Activated T-cell treated with anti-CD3 and anti-CD28 coated beads, Interleukin-2, amount 50 U/mL, for 1 hour (primary cell): Measurements from ENCODE around the gene TSPAN17.
"Not testable (repeated sequence)": the region's sequence is repeated elsewhere in the genome, so short reads cannot be mapped to it uniquely, and the experiment has no call there.

Source experiments
- DNase-seq: peaks from one replicate; pipeline ENCODE4 v3.0.0-alpha.2; 2020

TSPAN17 gene, protein sequence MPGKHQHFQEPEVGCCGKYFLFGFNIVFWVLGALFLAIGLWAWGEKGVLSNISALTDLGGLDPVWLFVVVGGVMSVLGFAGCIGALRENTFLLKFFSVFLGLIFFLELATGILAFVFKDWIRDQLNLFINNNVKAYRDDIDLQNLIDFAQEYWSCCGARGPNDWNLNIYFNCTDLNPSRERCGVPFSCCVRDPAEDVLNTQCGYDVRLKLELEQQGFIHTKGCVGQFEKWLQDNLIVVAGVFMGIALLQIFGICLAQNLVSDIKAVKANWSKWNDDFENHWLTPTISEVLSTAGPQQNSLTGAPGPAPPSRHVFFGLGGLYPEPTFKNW

DNA sequence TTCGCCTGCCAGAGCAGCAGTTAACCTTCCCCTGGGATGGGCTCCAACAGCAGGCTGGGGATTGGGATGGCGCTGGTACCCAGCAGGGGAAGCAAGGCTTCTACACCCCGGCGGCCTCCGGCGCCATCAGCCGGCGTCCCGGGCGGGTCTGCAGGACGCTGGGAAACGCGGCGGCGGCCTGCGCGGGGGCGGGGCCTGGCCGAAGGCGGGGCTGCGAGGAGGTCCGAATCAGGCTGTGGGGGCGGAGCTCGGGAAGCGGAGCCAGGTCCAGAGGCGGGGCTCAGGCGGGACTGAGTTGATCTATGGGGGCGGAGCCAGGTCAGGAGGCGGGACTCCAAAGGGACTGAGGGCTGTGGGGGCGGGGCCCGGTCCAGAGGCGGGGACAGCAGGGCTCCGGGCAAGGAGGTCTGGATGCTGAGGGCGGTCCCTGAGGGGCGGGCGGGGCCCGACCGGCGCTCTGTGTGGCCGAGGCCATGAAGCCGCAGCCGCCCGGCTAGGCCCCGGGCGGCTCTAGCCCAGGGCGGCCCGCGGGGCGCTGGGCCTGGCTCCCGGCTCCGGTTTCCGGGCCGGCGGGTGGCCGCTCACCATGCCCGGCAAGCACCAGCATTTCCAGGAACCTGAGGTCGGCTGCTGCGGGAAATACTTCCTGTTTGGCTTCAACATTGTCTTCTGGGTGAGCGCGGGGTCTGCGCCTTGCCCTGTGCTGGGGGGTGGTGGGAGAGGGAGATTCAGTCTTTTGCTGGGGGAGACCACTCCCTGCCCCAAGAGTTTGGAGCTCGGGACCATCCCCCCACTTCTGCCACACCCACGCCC, at the start of gene TSPAN17:
TSS of gene TSPAN17 (plus strand) at position 455 of the 813 bp plus-strand sequence. CDS start at position 587, 132 bp downstream.
- peak; percentile 99 for DNase-seq

DNA sequence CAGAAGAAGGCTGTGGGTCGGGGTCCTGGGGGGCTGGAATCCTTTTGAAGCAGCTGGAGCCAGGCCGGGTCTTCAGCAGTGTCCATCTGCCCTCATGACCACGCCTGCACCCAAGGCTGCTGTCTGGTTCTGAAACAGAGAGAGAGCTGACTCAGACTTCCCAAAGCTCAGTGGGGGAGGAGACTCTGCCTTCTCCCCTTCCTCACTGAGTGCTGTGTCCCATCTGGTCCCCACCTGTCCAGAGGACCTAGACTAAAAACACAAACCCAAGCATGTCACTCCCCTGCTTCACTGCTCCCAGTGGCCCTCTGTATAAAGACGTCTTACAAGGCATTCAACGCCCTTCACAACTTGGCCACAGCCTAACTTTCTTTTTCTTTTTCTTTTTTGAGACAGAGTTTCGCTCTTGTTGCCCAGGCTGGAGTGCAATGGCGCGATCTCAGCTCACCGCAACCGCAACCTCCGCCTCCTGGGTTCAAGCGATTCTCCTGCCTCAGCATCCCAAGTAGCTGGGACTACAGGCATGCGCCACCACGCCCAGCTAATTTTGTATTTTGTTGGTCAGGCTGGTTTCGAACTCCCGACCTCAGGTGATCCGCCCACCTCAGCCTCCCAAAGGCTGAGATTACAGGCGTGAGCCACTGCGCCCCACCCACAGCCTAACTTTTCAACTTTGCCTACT, 47.4 kb upstream of the TSPAN17 start:
- DNase-seq, result not testable (repeated sequence)

DNA sequence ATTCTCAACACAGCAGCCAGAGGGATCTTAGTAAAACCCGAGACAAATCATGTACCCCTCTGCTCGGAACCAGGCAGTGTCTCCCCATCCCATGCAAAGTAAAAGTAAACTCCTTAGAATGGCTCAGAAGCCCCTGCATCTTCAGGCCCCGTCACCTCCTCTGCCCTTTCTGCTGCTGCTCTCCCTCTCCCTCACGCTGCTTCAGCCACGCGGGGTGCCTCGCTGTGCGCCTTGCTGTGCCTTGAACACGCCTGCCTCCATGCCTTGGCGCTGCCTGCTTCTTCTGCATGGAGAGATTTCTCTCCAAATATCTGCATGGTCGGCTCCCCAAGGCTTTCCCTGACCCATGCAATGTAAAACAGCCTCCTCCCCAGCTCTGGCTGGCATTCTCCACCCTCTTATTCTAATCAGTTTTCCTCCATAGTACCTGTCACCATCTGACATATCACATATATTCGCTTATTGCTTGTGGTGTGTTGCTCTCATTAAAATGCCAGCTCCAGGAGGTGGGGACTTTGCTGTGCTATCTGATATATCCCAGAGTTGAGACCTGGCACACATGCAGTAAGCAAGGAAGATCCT, 45.3 kb upstream of the TSPAN17 start:
- DNase-seq, result no peak

DNA sequence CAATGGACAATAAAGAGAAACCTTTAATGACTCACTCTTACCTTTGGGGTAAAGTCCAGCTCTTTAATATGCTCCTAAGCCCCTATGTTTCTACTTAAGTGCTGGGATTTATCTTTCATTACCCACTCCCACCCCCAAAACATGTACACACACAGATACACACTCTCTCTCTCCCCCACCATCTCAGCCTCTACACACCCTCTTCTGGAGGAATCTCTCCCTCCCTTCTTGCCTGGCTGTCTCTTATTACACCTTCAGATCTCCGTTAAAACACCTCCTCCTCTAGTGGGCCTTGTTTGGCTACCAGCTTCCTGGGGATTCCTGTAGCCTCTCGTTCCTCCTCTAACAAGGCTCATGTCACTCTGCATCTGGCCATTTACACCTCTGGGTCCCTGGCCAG, 44.2 kb upstream of the TSPAN17 start:
- no peak for DNase-seq

DNA sequence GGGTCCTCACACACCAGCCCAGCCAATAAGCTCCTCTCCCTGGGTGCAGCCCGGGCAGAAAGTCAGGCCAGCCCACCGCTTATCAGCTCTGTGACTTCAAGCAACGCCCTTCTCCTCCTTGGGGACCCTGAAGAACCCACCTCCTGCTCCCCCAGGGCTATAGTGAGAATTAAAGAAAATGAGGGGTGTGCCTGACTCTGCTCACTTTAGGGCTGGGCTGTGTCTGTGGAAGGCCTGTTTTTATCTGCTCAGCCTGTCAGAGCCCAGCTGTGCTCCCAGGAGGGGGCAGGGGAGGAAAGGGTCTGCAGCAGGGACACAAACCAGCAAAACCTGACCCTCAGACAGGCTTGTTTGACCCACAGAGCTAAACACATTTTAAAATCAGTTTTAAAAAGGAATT, 41.3 kb upstream of the TSPAN17 start:
- DNase-seq, result no peak

DNA sequence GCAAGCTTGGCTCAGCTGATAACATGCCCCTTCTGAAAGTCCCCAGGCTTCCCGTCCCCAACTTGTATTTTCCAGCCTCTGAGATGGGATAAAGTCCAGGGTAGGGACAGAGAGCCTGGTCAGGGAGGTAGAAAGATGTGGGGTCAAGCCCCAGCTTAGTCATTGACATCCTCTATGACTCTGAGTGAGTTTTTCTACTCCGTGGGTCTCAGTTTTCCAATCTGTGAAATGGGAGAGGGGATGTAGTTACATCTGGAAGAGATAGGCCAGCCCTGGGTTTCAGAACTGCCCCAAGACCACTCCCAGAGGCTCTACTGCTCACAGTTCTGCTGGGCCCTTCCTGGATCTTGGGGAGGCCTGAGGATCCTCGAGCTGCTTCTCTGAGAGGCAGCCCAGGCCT, 40.4 kb upstream of the TSPAN17 start:
- no peak for DNase-seq

DNA sequence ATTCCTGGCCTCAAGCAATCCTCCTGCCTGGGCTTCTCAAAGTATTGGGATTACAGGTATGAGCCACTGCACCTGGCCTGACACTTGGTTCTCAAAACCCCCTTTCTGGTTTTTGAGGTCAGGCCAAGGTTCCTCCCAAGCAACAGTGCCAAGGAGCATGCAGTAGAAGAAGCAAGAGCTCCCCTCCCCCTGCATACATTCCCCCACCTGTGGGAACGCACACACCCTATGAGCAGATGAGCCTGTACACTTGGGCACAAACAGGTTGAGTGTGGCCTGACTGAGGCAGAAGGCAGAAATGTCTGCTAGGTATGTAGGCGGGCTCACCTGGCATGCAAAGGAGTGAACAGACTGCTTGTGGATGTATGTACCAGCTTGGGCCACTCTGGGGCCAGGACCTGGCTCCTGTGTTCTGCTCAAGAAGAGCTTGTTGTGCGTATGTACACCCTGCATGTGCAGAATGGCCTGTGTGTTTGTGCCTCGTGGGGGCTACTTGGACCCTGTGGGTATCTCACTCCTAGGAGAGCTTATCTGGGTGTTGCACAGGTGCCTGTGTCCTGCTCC, 39.1 kb upstream of the TSPAN17 start:
- no peak for DNase-seq

DNA sequence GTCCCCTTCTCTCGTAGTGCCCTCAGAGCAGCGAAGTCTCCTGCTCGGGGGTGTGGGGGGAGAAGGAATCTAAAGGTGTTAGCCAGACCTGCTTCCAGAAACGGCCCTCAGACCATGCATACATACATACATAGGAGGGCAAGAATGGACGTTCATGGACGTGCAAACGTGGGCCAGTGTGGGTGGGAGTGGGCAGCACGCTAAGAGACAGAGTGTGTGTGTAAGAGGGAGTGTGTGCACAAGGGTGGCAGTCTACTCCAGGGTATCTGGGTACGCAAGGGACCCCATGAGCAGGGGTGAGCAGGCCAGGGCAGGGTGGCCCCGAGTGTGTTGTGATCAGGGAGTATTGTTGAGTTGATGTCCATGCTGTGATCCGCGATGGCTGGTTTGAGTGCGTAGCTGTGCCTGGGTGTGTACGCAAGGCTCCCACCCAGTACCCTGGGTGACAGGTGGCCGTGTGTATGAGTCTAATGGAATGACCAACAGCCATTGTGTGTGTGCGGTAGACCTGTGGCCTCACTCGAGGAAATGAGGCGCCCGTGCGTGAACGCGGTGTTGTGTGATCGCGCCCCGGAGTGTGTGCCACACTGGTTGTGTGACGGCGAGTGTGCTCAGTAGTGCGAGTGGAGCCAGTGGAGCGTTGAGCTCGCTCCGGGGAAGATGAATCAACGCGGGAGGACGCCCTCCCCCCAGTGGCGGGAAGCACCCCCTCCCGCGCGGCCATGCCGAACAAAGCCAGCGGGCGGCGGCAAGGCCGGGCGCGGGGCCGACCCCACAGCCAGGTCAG, 38.2 kb upstream of the TSPAN17 start:
- peak; percentile 40 for DNase-seq

DNA sequence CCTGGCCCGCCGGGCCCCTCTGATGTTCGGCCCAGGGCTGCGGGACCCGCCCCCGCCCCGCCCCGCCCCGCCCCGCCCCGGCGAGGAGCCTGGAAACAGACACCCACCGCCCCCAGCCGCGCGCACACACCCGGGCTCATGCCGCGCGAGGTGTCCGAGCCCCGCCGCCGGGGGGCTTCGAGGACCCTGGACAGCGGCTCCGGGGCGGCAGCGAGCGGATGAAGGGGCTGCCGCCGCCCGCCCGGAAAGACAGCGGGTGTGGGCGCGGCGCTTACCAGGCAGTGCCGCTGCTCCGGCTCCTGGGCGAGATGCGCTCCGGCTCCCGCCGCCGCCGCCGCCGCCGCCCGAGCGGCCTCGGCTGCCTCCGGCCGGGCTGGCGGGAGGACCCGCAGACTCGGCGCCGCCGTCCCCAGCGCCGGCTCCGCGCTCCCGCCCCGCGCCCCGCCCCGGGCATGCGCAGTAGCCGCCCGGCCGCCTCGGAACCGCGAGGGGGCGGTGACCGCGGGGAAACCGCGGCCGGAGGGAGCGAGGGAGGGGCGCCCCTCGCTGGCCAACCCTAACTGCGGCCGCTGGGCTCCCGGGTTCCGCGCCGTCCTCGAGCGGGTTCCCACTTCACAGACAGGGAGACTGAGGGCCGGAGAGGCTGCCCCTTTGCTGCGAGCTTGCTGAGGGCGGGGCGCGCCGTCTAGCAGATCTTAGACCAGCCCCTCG, 37.4 kb upstream of the TSPAN17 start, which contains the start of gene GPRIN1:
TSS of gene GPRIN1 (minus strand) at position 433 of the 711 bp plus-strand sequence. CDS start 10,322 bp downstream, outside the sequence.
- DNase-seq, result peak; percentile 65

DNA sequence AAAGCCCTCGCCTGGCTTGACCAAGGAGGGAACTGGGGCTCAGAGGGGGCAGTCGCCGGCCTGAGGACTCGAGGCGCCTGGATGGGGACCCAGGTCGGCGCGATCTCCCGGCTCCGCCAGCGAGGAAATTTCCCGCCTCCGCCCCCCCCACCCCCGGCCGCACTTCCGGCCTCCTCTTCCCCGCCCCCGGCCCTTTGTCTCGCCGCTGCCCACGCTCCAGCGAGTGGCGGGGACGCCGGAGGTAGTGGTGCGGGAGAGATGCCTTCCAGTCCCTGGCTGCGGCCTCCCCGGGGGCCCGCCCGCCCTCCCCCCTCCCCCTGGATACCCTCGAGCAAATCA, 36.9 kb upstream of the TSPAN17 start:
- DNase-seq, result no peak

DNA sequence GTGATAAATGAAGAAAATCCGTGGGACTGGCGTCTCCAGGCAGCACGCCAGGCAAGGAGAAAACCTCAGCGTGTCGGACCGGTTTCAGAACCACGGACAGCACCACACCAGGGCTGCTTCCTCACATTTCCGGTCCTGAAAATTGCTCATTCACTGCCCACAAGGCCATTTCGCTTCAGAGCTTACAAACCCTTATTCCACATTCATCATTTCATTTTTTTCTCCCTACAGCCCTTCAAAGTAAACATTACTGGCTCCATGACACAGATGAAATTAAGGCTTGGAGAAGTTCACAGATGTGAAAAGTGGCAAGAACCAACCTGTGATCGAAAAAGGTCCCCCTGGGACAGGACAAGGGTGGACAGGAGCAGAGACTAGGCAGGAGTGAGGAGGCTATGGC, 35.8 kb upstream of the TSPAN17 start:
- DNase-seq, result peak; percentile 57

DNA sequence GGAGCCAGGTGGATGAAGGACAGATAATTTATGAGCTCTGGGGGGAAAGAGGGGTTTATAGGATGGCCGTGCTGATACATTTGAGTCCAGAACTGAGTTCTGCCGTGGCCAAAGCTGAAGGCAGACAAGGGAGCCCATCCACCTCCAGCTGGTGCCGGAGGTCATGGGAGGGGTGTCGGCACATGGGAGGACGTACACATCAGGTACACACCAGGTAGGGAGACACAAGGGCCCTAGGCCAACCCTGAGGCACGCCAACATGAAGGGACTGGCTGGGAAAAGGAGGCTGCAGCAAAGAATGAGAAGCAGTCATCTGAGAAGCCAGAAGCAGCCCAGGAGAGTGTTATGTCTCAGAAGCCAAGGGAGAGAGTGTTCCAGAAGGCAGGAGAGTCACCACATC, 35.3 kb upstream of the TSPAN17 start:
- no peak for DNase-seq

DNA sequence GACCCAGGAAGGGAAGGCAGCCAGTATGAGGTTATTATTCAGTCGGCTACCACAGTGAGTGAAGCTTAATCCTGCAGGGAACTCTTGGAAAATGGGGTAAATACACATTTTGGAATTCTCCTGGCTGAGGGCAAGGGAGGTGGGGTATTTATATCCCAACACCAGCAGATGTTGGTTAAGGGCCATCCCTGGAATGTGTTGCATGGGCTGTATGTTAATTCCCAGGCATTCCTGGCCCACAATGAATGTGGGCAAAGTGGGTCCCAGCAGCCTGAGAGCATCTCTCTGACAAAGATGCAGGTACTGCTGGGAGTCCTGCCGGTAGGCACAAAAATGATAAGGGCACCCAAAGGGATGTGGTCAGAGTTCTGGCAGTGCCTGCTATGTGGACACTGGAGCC, 34.4 kb upstream of the TSPAN17 start:
- no peak for DNase-seq

DNA sequence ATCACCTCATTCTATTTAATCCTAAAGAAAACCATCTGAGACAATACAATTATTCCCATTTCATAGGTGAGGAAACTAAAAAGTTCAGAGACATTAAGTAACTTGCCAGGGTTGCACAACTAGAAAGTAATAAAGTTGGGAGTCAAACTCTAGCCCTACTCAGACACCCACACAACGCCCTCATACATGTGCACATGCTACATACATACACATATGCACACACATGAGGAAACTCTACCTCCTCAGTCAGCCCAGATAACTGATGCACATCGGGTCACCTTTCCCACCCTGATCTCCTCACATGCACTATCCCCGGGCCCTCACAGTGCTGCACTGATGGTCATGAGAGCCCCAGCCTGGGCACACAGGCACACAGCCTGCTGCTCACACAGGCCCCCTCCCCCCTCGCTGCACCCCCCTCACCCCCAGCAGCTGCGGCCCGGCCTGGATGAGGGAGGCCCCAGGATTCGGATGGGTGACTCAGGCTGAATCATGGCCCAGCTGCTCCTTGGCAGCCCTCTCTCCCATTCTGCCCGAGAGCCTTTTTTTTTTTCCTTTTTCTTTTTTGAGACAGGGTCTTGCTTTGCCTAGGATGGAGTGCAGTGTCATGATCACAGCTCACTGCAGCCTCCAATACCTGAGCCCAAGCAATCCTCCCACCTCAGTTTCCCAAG, 32.3 kb upstream of the TSPAN17 start:
- DNase-seq, result no peak

DNA sequence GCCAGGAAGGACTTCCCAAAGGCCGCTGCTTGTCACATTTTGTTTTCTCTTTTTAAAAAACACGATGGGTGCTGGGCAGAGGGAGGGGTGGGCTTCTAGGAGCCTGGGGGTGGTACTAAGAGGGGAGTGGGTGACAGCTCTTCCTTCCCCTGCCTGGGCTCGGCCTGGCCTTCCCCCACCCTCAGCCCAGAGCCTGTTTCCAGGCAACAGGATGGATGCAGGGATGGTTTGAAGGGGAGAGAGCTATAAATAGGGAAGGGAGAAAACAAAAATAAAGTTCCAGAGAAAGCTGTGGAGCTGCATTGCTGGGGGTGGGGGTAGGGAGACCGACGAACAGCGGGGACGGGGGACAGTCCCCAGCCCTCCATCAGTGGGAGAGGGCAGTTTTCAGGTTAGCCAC, 30.8 kb upstream of the TSPAN17 start:
- no peak for DNase-seq

DNA sequence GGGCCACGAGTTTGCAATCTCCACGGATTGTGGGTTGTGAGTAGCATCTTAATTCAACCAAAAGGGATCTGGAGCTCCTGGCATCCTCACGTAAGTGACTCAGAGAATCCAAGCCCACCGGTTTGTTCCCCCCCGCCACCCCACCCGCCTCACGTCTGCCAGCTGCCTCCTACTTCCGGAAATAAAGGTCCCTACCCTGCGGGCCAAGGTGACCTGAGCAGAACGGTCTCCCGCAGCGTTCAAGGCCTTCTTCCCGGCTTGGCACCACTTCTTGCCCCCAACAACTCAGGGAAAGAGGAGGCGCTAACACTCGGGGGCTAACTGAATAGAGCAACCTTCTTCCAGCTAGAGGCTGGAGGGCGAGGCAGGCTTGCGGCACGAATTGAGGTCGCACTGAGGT, 28.5 kb upstream of the TSPAN17 start:
- DNase-seq, result no peak

DNA sequence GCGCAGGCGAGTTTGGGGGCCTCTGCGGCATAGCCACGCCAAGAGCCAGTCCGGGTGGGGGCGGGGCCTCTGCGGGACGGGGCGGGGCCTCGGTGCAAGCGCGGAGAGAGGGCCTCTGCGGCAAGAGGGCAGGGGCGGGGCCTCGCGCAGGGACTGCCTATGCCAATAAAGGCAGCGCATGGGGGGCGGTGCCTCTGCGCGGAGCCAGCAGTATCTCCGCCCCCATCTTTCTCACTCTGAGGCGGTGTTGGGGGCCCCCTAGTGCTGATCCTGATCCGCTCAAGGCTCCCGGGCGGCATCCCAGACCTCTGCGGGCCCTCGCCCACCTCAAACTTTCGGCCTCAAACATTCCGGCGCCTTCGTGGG, 28.1 kb upstream of the TSPAN17 start:
- peak; percentile 77 for DNase-seq

DNA sequence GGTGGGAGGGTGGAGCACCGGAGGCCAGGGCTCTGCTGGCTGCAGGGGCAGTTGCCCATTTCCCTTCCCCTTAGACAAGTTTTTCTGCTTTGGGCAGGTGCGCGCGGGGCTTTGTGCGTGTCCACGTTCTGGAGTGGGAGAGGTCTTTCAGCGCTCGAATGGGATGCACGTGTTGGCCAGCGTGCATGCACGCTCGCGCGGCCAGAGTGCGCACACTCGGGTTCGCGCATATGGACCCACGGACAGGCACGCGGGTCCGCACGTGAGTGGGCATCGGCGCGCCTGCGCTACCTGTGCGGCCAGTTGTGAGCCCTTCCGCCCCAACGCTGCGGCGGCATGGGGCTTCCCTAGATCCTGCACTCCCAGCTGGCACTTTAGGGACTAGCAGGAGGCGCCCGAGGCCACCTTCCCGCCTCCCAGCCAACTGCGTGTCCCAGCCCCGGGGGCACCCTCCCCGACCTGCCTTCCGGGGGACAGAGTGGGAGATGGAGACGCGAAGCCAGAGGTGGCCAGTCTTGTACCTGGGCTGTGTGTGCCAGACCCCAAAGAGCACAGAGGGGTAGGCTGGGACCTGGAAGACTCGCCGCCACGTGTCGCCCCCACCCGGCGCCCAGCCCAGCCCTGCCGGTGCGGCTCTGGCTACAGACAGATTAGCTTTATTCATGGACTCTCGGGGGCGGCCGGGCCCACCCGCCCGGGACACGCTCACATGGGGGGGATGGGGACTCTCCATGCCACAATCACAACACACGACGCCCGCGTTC, 27.5 kb upstream of the TSPAN17 start:
- no peak for DNase-seq

DNA sequence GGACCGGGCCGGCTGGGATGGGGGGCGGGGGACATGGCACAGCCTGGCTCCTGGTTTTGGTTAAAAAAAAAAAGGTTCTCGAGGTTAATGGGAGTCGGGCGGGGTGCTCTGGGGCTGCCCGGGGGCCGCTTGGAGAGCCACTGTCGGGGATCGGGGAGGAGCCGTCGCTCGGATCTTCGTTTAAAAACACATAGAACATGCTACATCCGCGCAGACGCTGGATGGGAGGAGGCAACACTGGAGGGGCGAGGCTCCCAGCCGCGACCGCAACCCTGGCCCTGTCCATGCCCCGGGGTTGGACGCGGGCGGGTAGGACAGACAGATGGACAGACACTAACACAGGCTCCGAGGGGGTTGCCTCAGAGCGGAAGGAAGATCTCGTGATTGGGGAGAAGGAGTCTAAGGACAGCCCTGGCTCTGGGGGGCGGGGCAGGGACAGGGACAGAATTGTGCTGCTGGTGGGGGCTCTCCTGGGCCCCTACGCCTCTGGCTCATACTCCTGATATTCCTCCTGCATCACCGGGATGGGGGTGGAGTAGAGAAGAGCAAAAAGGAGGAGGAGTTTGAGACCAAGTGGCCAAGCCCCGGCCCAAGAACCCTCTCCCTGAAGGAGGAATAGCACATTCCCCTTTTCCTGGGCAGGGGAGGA, 26.8 kb upstream of the TSPAN17 start:
- peak; percentile 29 for DNase-seq

DNA sequence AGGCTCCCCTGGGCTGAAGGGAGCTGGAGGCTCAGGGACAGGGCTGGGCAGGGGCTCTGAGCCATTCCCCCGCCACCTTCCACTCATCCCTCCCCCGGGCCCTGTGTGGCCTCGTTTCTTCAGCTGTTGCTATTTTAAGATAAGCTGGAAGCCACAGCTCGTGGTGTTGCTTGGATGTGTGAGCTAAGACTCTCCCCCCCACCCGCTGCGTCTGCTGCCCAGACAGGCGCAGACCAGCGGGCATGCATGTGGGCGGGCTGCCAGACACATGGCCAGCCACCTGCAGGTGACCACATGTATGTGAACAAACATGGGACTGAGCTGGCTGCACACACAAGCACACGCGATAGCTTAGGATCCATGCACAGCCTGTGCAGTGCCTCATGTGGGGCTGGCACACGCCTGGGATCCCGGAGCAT, 25.6 kb upstream of the TSPAN17 start:
- no peak for DNase-seq
